NCI-H526 treated with DMSO at 0.1 percent for 48 hours (cell line): ENCODE measurements around the gene ACTRT2.

Source experiments
- DNase-seq: peaks from one replicate; lab custom pipeline; 2025; lab: John Stamatoyannopoulos, UW

Gene ACTRT2

DNA sequence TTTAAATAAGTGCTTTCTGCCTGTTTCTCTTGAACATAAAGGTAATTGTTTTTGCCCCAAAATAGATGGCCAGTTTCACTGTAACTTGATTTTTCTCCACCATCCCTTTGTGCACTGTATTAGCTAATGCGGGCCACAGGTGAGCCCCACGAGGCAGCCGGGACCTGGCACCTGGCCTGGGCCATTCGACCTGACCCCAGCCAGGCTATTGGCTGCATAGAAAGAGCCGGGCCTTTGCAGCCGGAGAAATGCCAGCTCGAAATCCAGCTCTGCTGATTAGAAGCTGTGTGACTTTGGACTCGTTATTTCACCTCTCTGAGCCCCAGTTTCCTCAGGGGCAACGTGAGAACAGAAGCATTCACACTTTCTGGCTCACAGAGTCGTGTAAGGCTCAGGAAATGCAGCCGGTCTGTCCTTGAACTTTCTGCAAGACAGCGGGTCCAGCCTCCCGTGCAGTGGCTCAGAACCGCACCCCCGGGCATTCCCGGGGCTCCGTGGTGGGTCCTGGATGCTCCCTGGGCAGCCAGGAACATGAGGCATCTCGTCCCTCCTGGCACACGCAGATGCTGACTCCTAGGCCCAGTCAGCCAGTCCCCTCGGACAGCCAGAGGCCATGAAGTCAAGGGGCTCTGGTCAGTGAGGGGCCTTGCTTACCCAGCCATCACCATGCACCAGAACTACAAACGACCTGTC is 37.4 kb upstream of the ACTRT2 start:
- DNase-seq = no peak

DNA sequence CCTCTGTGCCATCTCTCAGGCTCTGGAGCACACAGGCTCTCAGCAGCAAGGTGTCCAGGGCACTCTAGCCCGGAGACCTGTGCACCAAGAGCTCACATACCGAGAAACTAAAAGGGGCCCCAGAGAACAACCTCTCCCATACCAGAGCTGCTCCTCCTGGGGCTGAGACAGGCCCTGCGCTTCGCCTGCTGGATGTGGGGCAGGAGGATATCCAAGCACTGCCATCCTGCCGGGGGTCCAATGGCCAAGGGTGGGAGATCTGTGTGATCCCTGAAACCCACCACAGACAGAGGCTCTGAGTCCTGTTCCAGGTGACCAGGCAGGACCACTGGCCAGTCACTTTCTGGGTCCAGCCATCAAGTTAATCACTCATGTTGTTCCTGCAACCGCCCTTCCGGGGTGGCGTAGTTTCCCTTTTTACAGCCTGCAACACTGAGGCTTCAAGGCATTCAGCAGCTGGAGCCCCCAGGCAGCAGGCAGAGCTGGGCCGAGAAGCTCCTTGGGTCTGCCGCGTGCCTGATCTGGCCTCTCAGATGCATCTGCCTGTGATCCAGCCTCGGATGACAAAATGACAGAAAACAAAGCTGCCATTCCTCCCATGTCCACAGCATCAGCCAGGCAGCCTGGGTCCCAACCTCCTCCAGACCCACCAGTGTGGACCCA is 36.7 kb upstream of the ACTRT2 start:
- no peak for DNase-seq

DNA sequence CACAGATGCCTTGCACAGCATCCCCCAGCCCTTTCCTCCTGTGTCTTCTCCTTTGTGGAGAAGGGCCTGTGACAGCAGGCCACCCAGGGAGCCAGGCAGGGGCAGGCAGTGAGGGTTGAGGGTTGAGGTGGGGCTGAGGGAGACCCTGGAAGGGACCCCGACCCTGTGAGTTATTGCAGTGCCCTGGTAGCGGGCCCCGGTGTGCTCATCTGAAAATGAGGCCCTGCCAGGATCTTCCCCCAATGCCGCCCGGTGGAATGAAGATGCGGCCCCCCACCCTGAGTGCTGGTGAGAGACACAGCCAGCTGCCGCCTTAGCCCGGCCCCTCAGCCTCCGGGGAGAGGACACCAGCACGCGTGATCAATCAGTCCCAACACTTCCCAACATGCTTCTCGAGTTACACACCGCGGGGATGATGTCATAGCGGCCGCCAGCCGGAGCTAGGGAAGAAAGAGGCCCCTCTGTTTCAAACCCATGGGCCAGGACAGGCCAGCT is 36.2 kb upstream of the ACTRT2 start:
- DNase-seq = no peak

DNA sequence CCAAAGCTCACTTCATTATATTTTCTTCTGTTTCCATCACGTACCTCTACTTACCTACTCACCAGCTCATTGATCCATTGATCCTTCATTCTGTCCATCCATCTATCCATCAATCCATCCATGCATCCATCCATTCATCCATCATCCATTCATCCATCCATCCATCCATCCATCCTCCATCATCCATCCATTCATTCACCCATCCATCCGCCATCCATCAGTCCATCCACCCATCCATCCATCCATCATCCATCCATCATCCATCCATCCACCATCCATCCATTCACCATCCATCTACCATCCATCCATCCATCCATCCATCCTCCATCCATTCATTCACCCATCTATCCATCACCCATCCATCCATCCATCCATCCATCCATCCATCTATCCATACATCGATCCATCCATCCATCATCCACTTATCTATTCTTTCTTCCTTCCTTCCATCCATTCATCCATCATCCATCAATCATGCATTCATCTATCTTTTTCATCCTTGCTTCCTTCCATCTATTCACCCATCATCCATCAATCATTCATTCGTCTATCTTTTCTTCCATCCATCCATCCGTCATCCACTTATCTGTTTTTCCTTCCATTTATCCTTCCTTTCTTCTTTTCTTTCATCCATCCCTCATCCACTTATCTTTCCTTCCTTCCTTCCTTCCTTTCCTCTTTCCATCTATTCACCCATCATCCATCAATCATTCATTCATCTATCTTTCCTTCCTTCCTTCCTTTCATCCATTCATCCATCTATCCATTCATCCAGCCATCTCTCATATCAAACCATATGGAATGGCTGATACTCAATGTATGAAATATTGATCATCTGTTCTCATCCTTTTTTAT is 35.3 kb upstream of the ACTRT2 start:
- no peak for DNase-seq

DNA sequence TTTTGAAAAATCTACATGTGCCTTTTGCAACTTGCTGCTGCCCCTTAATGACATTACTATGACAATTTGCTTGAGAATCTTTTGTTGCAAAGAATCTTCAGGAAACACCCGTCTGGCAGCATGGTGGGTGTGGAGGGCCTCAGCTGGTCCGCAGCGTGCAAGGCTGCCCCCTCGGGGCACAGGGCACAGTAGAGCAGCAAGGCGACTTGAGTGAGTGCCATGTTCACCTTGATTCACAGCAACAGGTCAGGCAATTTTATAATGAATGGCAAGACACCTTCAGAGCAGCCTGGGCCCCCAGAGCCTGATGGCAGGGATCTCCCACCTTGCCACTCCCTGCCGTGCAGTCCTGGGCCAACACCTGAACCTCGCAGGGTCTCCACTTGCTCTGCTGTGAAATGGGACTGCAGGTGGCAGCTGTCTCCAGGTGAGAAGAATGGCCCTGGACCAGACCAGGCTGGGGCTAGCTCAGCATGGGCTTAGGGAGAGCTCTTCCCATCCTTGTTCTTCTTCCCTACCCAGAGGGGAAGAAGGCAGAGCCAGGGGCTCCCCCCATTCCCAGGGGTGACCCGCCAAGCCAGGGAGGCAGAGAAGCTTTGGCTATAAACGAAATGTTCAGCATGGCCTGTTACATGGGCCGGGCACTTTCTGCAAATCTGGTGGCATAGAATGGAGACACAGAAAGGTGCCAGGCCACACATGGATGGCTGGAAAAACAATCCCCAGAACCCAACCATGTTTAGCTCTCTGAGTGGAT is 34.5 kb upstream of the ACTRT2 start:
- no peak for DNase-seq

DNA sequence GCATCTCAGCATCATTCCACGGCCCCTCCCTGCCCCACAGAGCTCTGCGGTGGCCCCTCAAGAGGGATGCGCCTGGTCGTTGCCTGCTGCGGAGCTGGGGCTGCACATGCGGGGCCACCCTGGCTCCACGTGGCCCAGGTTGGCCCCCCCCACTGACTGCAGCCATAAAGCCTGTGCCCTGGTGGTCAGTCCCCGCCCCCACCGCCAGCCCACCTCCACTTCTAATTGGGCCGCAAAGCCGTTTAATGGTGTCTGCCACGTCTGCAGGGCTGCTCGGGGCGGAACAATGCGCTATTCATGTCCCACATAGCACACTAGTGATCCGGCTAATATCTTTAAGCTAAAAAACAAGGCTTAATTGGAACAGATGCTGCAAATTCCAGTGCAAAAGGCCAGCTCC is 33.5 kb upstream of the ACTRT2 start:
- no peak for DNase-seq

DNA sequence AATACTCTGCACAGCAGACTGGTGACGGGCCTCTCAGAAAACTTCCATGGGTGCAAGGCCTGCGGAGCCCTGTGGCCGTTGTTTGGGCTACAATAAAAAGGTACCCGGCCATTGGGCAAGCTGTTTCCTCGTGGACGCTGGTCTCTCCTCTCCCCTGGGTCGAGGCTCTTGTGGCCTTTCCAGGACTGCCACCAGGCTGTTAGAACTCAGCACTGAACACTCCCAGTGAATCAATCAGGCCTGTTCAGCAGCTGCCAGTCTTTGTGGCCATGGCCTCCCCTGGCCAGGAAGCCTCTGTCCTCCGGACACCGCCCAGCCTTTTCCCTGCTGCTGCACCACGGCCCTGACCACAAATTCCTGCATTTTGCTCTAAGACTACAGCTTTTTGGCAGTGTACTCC is 33.0 kb upstream of the ACTRT2 start:
- DNase-seq = no peak

DNA sequence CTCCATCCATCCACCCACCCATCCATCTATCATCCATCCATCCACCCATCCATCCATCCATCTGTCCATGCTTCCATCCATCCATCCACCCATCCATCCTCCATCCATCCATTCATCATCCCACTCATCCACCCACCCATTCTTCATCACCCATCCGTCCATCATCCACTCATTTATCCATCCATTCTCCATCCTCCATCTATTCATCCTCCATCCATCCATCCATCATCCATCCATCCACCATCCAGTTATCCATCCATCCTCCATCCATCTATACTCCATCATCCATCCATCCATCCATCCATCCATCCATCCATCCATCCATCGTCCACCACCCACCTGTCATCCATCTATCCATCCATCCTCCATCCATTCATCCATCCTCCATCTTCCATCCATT is 32.1 kb upstream of the ACTRT2 start:
- no peak for DNase-seq

DNA sequence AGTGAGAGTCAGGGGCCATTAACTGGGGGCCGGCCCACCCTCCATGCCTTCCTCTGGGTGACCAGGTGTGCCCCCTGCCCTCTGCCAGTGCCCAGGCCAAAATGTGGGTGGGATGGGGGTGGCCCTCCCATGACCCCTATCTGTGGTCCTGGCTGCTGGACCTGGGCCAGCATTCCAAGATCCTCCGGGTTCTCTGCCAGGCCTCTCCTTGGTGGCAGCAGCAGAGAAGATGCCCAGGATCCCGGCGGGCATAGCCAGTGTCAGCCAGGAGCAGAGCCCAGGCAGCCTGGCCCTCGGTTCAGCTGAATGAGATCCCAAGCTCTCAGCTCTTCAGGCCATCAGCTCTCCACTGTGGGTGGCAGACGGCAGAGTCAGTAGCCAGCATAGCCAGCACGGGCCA is 31.3 kb upstream of the ACTRT2 start:
- no peak for DNase-seq

DNA sequence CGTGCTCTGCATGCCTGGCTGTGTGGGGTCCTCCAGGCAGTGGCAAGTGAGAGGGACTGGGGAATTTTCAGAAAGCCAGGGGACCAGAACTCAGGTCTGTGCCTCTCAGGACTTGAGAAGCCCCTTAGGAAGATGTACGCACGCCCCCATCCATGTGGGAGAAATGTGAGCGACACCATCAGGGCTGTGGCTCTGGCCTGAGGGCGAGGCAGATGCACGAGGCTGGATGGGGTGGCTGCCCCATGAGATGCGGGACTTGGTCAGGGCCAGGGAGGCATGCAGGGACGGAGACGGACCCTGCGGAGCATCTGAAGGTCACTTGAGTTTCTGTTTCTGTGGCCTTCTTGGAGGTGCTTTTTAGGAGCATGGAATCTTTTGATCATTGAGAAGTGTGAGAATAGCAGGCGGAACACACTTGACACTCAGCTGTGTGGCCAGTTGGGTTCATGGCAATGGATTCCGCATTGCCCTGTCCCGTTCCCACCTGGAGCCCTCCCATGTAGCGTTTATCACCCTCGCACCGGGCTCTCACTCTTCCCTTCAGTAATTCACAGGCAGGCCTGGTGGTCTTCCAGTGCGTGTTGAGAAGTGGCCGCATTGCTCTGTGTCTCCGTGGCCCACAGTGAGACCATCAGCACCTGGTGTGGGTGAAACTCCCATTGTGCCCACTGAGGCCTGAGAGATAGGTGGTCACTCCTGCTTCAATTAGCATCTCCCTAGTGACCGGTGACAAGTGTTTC is 30.7 kb upstream of the ACTRT2 start:
- DNase-seq = no peak

DNA sequence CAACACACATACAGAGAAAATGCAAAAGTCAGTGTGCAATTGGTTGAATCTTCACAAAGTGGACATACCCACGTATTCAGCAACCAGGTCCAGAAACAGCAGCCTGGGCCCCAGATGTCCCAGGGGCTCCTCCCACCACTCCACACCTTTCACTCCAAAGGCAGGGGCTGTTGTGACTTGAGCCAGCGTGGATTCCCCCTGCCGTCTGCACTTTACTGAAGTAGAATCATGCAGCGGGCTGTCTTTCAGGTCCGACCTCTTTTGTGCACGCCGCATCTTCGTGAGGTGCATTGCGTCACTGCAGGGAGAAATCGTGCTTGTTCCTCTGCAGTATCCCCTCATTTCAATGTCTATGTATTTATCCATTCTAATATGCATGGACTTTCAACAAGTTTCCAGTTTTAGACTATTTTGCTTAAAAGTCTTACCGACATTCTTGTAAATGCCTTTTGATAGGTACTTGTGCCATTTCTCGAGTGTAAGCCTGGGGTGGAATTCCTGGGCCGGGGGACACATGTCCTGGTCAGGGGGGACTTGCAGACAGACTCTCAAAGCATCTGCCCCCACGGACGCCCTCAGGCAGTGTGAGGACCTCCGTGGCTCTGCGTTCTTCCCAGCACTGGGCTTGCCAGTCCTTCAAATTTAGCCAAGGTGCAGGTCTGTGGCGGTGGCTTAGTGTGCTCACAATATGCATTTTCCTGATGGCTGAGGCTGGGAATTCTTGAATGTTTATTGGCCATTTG is 29.3 kb upstream of the ACTRT2 start:
- DNase-seq = no peak

DNA sequence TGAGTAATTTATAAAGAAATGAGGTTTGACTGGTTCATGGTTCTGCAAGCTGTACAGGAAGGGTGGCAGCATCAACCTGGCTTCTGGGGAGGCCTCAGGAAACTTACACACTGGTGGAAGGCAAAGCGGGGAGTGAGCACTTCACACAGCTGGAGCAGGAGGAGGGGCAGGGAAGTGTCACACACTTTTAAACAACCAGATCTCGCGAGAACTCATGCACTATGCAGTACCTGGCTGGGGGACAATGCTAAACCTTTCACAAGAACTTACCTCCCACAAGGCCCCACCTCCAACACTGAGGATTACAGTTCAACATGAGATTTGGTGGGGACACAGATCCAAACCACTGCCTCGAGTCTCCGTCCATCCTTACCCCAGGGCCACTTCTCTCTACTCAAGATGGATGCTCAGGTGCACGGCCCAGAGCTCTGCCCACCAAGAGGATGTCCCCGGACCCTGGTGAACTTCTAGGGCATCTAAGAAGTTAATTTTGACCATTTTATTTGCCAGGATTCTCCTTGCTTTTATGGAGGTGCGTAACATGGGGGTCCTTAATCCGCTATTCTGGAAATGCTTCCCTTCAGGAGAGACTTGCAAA is 22.7 kb upstream of the ACTRT2 start:
- DNase-seq = no peak

DNA sequence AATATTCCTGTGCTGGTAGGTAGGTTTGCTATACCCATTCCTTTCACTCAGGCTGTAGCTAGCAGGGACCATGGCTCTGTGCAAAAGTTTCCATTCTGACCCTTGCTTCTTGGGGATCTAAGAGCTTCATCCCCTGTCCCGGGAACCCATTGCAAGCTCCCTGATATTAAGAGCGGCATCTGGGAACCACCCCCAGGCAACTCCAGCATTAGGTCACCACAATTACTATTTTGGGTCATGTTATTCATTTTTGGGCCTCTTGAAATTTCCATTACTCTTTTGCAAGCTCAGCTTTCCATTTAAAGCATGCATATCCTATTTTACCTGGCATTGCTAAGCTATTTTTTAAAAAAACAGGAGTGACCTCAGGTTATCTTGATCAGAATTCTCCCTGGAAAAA is 22.1 kb upstream of the ACTRT2 start:
- no peak for DNase-seq

DNA sequence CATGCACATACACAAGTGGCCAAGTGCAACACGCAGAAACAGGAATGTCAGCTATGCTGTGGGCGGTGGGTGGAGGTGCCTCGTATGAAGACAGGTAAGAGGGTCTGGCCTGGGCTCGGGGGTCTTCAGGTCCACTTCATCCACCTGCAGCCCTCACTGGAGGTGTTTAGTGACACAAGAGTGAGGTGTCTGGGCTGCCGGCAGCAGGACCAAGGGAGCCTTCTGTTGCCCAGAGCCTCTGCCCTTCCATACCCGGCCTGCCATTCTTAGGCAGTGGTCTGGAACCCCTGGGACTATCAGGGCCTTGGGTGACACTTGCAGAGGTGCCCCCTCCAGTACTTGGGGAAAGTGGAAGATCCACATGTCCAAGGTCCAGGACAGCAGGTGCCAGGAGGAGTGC is 21.7 kb upstream of the ACTRT2 start:
- no peak for DNase-seq

DNA sequence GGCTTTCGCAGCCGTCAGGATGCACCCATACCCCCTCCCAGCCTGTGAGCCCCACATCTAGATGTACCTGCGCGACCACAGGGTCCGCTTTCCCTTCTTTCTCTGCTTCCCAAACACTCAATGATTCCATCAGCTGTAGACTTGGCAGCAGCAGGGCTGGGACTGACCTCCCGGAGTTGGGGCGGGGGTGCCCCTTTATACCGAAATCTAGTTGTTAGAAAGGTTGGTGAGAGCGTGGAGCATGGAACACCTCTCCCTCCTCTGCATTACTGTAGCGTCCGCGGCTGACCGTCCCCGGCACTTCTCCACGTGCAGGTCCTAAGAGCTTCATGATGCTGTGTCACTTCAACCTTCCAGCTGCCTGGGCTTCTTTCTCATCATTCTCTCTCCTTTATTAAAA is 21.1 kb upstream of the ACTRT2 start:
- DNase-seq = no peak

DNA sequence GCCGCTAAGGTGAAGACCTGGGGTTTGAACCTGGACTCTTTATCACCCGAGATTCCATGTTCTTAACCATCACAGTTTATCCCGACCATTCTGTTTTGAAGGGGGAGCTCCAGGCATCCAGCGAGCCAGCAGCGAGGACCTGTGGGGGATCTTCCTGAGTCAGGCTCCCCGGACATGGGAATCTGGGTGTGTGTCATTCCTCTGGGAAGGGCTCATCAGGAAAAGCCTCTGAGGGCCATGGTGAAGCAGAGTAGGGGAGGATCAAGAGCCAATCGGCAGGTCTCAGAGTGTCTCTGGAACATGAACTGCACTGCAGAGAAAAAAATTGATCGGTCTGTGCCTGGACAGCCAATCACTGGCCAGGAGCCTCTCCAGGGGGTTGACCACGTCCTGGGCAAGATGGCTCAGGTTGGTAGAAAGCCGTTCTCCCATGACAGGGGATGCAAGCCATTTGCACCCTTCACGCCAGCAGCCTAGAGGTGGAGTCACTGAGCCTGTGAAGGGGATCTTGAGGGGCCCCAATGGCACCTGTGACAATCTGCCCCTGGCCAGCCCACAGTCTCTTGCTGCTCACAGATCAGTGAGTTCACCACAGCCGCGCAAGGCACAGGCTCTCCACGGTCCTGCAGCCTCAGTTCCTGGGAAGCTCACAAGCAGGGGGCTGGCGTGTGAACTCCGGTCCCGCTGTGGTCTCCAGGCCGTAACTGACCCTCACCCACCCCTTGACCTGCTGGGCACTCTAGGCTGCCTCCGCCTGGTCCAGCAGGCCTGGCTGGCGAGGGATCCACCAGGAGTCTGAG is 20.4 kb upstream of the ACTRT2 start:
- no peak for DNase-seq

DNA sequence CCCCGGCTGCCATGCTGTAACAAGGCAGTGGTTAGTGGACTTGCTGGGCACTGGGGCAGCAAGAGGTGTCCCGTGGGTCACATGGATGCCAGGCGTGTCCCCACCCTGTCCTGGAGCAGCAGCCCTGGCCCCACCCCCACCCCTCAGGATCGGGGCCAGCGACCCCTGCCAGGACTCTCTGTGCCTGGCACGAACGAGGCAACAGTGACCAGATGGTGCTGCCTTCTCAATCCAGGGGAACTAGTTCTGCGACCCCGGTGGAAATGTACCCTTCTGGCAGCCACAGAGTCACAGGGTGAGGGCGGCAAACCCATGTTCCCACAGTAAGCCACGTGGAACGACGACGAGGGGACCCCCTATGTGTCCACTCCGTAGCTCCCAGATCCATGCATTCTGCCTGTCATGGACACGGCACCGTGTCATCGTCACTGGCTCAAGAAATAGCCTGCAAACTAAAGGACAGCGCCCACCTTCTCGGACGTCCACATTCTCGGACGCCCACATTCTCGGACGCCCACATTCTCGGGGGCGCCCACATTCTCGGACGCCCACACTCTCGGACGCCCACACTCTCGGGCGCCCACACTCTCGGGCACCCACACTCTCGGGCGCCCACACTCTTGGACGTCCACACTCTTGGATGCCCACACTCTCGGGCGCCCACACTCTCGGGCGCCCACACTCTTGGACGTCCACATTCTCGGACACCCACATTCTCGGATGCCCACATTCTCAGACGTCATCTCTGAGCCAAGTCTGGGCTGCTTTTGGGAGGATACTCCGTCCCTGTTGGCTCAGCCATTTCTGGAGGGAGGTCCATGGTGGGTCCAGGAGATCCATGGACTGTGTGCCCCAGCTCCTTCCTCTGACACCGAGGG is 19.6 kb upstream of the ACTRT2 start:
- DNase-seq = no peak

DNA sequence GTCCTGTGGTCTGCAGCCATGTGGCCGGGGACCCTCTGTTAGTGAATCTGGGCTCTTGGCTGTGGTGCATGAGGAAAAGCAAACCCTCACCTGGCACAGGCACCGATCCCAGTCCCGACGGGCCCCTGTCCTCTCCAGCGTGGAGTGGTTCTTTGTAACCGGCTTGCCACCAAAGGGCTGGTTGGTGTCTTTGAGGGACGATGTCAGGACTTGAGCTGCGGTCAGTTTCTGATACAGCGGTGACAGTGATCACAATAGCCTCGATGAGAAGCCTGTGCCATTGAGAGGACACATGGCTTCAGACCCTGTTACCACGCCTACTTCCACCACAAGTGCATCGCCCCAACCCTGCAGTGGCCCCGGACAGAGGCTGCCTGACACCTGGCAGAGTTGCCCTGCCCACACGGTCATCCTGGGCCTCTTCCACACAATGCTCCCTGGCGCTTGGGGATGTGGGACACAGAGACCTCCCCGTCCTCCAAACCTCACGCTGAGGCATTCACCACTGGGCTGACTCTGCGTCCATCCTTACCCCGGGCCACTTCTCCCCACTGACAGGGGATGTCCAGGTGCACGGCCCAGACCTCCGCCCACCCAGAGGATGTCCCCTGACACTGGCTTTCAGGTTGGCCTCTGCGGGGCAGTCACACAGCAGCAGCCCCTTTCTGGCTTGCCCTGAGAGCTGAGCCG is 18.8 kb upstream of the ACTRT2 start:
- DNase-seq = no peak
